Measurements from ENCODE around the gene PHF2.

- TF ChIP-seq POLR2A (IDR thresholded peaks at IDR 0.05), result no peak
- no peak for TF ChIP-seq EP300 (IDR thresholded peaks at IDR 0.05)
Measured at GRCh38 chr9:93541581-93542349, 34.6 kb upstream of the PHF2 start.

All from sigmoid colon (tissue), 4 donors.